ENCODE measurements around the gene SCRN1. TPM values are rescaled to one million over a fixed set of nuclear protein-coding genes. Genes with fewer than 3 reads are reported as not detected.
A peak's percentile ranks its signal among the peaks of the same experiment; 100 is the strongest.

The SCRN1 gene
- total RNA-seq, 1 experiment from 2014 or later: 37.9 TPM

DNA sequence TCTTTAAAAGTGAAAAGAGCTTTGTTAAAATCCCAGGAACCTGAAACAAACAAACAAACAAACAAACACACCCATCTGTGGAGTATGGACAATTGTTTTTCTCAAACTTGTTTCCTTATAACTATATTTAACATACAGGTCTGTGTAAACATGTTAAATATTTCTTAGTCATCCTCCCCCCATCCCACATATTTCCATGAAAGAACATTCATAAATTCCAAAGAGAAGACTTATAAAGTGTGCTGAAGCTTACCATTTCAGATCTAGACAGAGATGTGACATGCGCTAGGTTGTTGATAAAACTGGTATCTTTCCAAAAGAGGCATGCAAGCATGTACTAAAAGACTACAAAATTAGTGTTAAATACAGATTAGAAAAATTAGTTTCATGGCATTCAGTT is 30.4 kb upstream of the SCRN1 start:
- ChIA-PET POLR2A (ENCODE audit: unreplicated experiment) (interaction anchor here (0.5 to 0.6 kb wide), 2 partner anchors 9 to 101 kb away, joined by 3 read pairs; partner anchors contain the start of gene PLEKHA8), CTCF (interaction anchor here (0.5 to 1.3 kb wide), 3 partner anchors 42 to 1975 kb away, joined by 3 read pairs; no protein-coding TSS in a partner anchor)
- BruUV-seq (replicated peaks): no TSS peak
- Histone ChIP-seq H3K79me2 (ENCODE audit: low read length) (peaks cover 28% of the 10 kb centered on the region), H3K36me3 (ENCODE audit: low read depth, low read length) (no peaks in the 10 kb centered on the region), H3K27ac (ENCODE audit: low read length) (peak overlapping the region; percentile 42), H3K4me3 (ENCODE audit: low read length) (no peak overlapping the region), H4K20me1 (ENCODE audit: low read length) (no peaks in the 10 kb centered on the region), H3K9me2 (replicated peaks; ENCODE audit: low read length) (no peaks in the 10 kb centered on the region), H2AFZ (ENCODE audit: low read length) (0 out of 2 replicates have a peak overlapping the region, but pooled peaks have one; percentile 20), H3K4me1 (ENCODE audit: insufficient read depth, low read length) (peaks cover 21% of the 10 kb centered on the region), H3K9ac (ENCODE audit: low read length) (no peak overlapping the region), H3K9me3 (ENCODE audit: low read length) (no peaks in the 10 kb centered on the region), H3F3A (ENCODE audit: low read length, unreplicated experiment) (peaks cover 3% of the 10 kb centered on the region), H3K27me3 (ENCODE audit: low read length) (no peaks in the 10 kb centered on the region), H3K4me2 (ENCODE audit: low read length) (peak overlapping the region; percentile 73)
- intact Hi-C loops (cut with micrococcal nuclease): no loop called here
- TF ChIP-seq, protein P1, sequence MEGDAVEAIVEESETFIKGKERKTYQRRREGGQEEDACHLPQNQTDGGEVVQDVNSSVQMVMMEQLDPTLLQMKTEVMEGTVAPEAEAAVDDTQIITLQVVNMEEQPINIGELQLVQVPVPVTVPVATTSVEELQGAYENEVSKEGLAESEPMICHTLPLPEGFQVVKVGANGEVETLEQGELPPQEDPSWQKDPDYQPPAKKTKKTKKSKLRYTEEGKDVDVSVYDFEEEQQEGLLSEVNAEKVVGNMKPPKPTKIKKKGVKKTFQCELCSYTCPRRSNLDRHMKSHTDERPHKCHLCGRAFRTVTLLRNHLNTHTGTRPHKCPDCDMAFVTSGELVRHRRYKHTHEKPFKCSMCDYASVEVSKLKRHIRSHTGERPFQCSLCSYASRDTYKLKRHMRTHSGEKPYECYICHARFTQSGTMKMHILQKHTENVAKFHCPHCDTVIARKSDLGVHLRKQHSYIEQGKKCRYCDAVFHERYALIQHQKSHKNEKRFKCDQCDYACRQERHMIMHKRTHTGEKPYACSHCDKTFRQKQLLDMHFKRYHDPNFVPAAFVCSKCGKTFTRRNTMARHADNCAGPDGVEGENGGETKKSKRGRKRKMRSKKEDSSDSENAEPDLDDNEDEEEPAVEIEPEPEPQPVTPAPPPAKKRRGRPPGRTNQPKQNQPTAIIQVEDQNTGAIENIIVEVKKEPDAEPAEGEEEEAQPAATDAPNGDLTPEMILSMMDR (conservative IDR thresholded peaks at IDR 0.05; ENCODE audit: low read depth, low read length): no peak
- no peak for TF ChIP-seq EZH2phosphoT487 (IDR thresholded peaks at IDR 0.05; ENCODE audit: borderline replicate concordance, low read length)
- TF ChIP-seq EZH2 (IDR thresholded peaks at IDR 0.05; ENCODE audit: low read length, unreplicated experiment): no peak
- ATAC-seq: peak; percentile 92
- peak; percentile 68 for DNase-seq

DNA sequence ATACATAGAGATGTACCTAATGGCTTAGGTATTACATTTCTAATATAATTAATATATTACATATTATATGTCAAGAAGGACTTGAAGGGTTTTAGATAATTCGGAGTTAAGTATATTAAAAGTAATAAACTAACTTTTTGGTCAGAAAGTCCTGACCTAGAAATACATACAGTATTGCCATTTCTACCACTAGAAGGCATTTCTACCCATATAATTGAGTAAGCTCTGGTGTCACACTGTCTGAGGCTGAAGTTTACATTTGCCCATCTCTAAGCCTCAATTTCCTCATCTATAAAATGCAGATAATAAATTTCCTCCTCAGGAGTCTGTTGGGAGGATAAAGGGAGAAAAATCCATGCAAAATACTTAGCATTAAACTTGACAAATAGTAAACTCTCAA is 29.8 kb upstream of the SCRN1 start:
- Histone ChIP-seq H3K9me2 (replicated peaks; ENCODE audit: low read length) (no peaks in the 10 kb centered on the region), H4K20me1 (ENCODE audit: low read length) (no peaks in the 10 kb centered on the region), H3K27me3 (ENCODE audit: low read length) (no peaks in the 10 kb centered on the region), H3K4me1 (ENCODE audit: insufficient read depth, low read length) (peaks cover 17% of the 10 kb centered on the region), H3K9ac (ENCODE audit: low read length) (no peak overlapping the region), H3F3A (ENCODE audit: low read length, unreplicated experiment) (peaks cover 3% of the 10 kb centered on the region), H3K4me2 (ENCODE audit: low read length) (peak overlapping the region; percentile 73), H3K4me3 (ENCODE audit: low read length) (no peak overlapping the region), H3K36me3 (ENCODE audit: low read depth, low read length) (no peaks in the 10 kb centered on the region), H2AFZ (ENCODE audit: low read length) (no peak overlapping the region), H3K27ac (ENCODE audit: low read length) (peak overlapping the region; percentile 42; the same call in 1 of the 2 replicates), H3K79me2 (ENCODE audit: low read length) (peaks cover 22% of the 10 kb centered on the region), H3K9me3 (ENCODE audit: low read length) (no peaks in the 10 kb centered on the region)
- ATAC-seq (peak; percentile 51; the same call in 1 of the 2 replicates), DNase-seq (no peak)
- BruUV-seq (replicated peaks): no TSS peak
- TF ChIP-seq EZH2phosphoT487 (IDR thresholded peaks at IDR 0.05; ENCODE audit: borderline replicate concordance, low read length): no peak
- TF ChIP-seq, protein P1 (conservative IDR thresholded peaks at IDR 0.05; ENCODE audit: low read depth, low read length): 0 out of 2 replicates have a peak, but pooled peaks have one; percentile 26
- ChIA-PET POLR2A (ENCODE audit: unreplicated experiment) (interaction anchor here (0.5 to 0.6 kb wide), 2 partner anchors 9 to 100 kb away, joined by 3 read pairs; partner anchors contain the start of gene PLEKHA8), CTCF (interaction anchor here (0.5 to 1.3 kb wide), 2 partner anchors 43 to 1975 kb away, joined by 3 read pairs; no protein-coding TSS in a partner anchor)
- intact Hi-C loops (cut with micrococcal nuclease): no loop called here

DNA sequence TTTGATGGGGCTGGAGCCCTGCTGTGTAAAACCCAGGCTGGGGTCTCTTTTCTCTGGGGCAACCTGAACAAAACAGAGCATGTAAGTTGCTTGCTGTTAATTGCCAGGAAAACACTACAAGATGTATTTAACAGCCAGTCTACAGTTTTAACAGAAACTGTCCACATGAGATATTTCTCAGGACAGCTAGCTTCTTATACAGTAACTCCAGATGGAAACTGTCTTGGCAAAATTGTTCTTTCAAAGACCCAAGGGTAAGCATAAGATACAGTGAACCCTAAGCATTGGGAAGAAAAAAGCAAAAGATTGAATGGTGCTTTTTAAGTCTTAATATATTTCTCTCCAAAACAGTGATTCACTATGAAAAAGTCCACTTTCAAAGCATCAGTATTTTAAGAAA is 28.9 kb upstream of the SCRN1 start:
- H3K79me2 ChIP-seq (ENCODE audit: low read length): peaks cover 13% of the 10 kb centered on the region; the same call in 1 of the 2 replicates
- H3K27ac ChIP-seq (ENCODE audit: low read length): no peak overlapping the region
- no peaks in the 10 kb centered on the region for H3K9me2 ChIP-seq (replicated peaks; ENCODE audit: low read length)
- DNase-seq (no peak), ATAC-seq (no peak)
- intact Hi-C loops (cut with micrococcal nuclease): no loop called here
- peaks cover 4% of the 10 kb centered on the region; the same call in 1 of the 2 replicates for H3K36me3 ChIP-seq (ENCODE audit: low read depth, low read length)
- CTCF ChIA-PET: no interaction called here
- H3K4me2 ChIP-seq (ENCODE audit: low read length): no peak overlapping the region
- no peaks in the 10 kb centered on the region for H4K20me1 ChIP-seq (ENCODE audit: low read length)
- peaks cover 17% of the 10 kb centered on the region for H3K4me1 ChIP-seq (ENCODE audit: insufficient read depth, low read length)
- H3K4me3 ChIP-seq (ENCODE audit: low read length): no peak overlapping the region
- H3K27me3 ChIP-seq (ENCODE audit: low read length): no peaks in the 10 kb centered on the region
- peaks cover 3% of the 10 kb centered on the region for H3F3A ChIP-seq (ENCODE audit: low read length, unreplicated experiment)
- POLR2A ChIA-PET (ENCODE audit: unreplicated experiment): interaction anchor here (0.7 kb wide), 1 partner anchor 31 kb away, joined by 3 read pairs; no protein-coding TSS in a partner anchor
- no TSS peak for BruUV-seq (replicated peaks)
- TF ChIP-seq EZH2phosphoT487 (IDR thresholded peaks at IDR 0.05; ENCODE audit: borderline replicate concordance, low read length): no peak
- TF ChIP-seq, protein P1 (conservative IDR thresholded peaks at IDR 0.05; ENCODE audit: low read depth, low read length): no peak
- TF ChIP-seq EZH2 (IDR thresholded peaks at IDR 0.05; ENCODE audit: low read length, unreplicated experiment): no peak
- no peaks in the 10 kb centered on the region for H3K9me3 ChIP-seq (ENCODE audit: low read length)
- no peak overlapping the region for H2AFZ ChIP-seq (ENCODE audit: low read length)
- no peak overlapping the region for H3K9ac ChIP-seq (ENCODE audit: low read length)
